Measurements from ENCODE around the gene UACA.

DNA sequence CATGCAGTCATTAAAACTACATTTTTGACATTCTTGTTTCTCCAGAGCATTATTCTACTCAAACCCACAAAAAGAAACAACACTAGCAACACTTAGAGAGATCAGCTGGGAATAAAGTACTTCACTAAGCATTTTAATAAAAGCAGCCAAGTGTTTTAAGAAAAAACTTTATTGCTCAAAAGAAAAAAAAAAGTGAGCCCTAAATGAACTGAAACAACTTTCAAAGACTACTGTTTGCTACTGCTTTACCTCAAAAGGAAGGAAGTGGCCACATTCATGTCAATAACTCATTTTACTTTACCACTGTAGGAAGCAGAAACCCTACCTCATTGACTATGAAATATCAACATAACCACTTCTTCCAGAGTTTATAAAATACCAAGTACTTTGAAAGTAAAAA lies 91.3 kb downstream of the UACA start:
- TF ChIP-seq, protein P1, sequence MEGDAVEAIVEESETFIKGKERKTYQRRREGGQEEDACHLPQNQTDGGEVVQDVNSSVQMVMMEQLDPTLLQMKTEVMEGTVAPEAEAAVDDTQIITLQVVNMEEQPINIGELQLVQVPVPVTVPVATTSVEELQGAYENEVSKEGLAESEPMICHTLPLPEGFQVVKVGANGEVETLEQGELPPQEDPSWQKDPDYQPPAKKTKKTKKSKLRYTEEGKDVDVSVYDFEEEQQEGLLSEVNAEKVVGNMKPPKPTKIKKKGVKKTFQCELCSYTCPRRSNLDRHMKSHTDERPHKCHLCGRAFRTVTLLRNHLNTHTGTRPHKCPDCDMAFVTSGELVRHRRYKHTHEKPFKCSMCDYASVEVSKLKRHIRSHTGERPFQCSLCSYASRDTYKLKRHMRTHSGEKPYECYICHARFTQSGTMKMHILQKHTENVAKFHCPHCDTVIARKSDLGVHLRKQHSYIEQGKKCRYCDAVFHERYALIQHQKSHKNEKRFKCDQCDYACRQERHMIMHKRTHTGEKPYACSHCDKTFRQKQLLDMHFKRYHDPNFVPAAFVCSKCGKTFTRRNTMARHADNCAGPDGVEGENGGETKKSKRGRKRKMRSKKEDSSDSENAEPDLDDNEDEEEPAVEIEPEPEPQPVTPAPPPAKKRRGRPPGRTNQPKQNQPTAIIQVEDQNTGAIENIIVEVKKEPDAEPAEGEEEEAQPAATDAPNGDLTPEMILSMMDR (conservative IDR thresholded peaks at IDR 0.05; ENCODE audit: low read length), result no peak
- peak; percentile 86; the same call in 1 of the 2 replicates for TF ChIP-seq EZH2phosphoT487 (IDR thresholded peaks at IDR 0.05; ENCODE audit: borderline replicate concordance)
